ENCODE results near the gene PTCHD4. TPM values are rescaled to one million over a fixed set of nuclear protein-coding genes. Genes with fewer than 3 reads are reported as not detected.

The PTCHD4 gene
- not detected for polyA plus RNA-seq (2012; ENCODE audit: insufficient read length, low read depth)

DNA sequence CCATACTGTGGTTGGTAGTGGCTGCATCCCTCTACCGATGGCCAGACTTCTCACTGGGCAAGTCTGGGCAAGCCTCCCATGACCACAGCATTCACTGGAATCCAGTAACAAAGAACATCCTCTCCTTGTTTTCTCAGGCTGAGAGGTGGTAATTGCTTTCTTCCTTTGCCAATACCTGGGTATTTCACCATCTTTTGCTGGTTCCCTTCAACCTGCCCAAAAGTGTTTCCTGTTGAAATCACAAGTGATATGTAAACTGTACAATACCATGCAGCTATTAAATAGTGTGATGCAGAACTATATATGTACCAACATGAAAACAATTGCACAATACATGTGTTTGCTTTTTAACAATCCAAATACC lies at the start of gene PTCHD4:
Gene PTCHD4, minus strand, starts transcription at position 55 of the 364 bp plus-strand sequence. CDS start 42,240 bp downstream, outside the sequence.
- TF ChIP-seq TAF1 (IDR thresholded peaks at IDR 0.05; ENCODE audit: borderline replicate concordance, insufficient read depth, low read length) (no peak), SIN3A (IDR thresholded peaks at IDR 0.05; ENCODE audit: borderline replicate concordance, insufficient read depth, low read length) (no peak), POLR2AphosphoS5 (IDR thresholded peaks at IDR 0.05; ENCODE audit: low read depth, low read length) (no peak), FOXP2 (optimal IDR thresholded peaks at IDR 0.05; ENCODE audit: borderline replicate concordance, extremely low read depth, extremely low read length, insufficient read depth) (no peak)
- TF ChIP-seq, protein P1, sequence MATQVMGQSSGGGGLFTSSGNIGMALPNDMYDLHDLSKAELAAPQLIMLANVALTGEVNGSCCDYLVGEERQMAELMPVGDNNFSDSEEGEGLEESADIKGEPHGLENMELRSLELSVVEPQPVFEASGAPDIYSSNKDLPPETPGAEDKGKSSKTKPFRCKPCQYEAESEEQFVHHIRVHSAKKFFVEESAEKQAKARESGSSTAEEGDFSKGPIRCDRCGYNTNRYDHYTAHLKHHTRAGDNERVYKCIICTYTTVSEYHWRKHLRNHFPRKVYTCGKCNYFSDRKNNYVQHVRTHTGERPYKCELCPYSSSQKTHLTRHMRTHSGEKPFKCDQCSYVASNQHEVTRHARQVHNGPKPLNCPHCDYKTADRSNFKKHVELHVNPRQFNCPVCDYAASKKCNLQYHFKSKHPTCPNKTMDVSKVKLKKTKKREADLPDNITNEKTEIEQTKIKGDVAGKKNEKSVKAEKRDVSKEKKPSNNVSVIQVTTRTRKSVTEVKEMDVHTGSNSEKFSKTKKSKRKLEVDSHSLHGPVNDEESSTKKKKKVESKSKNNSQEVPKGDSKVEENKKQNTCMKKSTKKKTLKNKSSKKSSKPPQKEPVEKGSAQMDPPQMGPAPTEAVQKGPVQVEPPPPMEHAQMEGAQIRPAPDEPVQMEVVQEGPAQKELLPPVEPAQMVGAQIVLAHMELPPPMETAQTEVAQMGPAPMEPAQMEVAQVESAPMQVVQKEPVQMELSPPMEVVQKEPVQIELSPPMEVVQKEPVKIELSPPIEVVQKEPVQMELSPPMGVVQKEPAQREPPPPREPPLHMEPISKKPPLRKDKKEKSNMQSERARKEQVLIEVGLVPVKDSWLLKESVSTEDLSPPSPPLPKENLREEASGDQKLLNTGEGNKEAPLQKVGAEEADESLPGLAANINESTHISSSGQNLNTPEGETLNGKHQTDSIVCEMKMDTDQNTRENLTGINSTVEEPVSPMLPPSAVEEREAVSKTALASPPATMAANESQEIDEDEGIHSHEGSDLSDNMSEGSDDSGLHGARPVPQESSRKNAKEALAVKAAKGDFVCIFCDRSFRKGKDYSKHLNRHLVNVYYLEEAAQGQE (IDR thresholded peaks at IDR 0.05; ENCODE audit: insufficient read depth in 1 of 2, low read depth in 2 of 2, low read length in 2 of 2), result no peak

DNA sequence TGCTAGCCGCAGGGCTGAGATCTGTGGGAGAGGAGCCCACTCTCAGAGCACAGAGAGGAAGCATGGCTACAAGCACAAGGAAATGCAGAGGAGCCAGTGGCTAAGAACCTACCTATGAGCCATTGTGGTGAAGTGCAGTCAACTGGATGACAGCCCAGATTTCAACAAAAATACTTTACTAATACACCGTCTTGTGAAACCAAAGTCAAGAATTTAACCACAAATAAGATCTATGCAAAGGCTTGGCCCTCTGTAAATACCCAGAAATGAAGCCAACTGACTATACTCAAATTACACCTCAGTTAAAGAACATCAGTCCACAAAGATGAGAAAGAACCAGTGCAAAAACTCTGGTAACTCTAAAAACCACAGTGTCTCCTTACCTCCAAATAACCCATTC lies 40.1 kb upstream of the PTCHD4 start:
- no peak for TF ChIP-seq POLR2AphosphoS5 (IDR thresholded peaks at IDR 0.05; ENCODE audit: low read depth, low read length)
- no peak for TF ChIP-seq TAF1 (IDR thresholded peaks at IDR 0.05; ENCODE audit: borderline replicate concordance, insufficient read depth, low read length)

DNA sequence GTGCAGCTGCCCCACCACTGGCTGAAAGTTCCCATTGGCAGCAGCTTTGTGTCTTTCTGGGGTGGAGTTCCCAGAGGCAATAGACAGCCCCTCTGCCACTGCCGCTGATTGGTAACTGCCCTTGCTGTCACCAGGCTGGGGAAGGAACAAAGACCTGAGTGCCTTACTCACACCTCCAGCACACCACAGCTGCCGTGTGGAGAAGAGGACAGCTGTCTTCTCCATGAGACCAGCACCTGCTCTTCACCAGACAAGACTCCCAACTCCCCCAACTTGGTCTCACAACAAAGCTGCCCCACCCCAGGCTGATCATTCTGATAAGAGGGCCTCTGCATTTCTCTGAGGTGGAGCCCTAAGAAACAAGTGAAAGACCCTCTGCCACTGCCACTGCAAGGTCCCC lies 39.7 kb upstream of the PTCHD4 start:
- no peak for TF ChIP-seq POLR2AphosphoS5 (IDR thresholded peaks at IDR 0.05; ENCODE audit: low read depth, low read length)
- no peak for TF ChIP-seq TAF1 (IDR thresholded peaks at IDR 0.05; ENCODE audit: borderline replicate concordance, insufficient read depth, low read length)
- no peak for TF ChIP-seq SIN3A (IDR thresholded peaks at IDR 0.05; ENCODE audit: borderline replicate concordance, insufficient read depth, low read length)
- no peak for TF ChIP-seq FOXP2 (optimal IDR thresholded peaks at IDR 0.05; ENCODE audit: borderline replicate concordance, extremely low read depth, extremely low read length, insufficient read depth)
- TF ChIP-seq, protein P1 (IDR thresholded peaks at IDR 0.05; ENCODE audit: insufficient read depth in 1 of 2, low read depth in 2 of 2, low read length in 2 of 2), result no peak

DNA sequence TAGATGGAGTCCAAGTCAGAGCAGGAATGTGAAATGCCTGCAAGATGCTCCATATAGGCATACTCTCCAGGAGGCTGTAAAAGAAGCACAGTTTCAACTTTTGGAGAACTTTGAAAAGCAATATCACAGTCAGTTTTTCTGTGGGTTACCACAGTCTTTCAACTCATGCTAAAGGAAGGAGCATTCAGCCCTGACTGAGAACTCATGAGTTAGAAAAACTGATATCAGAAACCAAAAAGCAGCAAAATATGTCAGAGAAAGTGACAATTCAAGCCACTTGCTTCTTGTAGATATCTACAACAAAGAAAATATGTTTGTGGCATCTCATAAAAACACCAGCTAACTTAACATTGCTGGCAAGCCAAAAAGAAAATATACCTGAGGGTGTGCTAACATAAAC lies 36.1 kb upstream of the PTCHD4 start:
- TF ChIP-seq SIN3A (IDR thresholded peaks at IDR 0.05; ENCODE audit: borderline replicate concordance, insufficient read depth, low read length), result no peak
- no peak for TF ChIP-seq FOXP2 (optimal IDR thresholded peaks at IDR 0.05; ENCODE audit: borderline replicate concordance, extremely low read depth, extremely low read length, insufficient read depth)
- no peak for TF ChIP-seq TAF1 (IDR thresholded peaks at IDR 0.05; ENCODE audit: borderline replicate concordance, insufficient read depth, low read length)

DNA sequence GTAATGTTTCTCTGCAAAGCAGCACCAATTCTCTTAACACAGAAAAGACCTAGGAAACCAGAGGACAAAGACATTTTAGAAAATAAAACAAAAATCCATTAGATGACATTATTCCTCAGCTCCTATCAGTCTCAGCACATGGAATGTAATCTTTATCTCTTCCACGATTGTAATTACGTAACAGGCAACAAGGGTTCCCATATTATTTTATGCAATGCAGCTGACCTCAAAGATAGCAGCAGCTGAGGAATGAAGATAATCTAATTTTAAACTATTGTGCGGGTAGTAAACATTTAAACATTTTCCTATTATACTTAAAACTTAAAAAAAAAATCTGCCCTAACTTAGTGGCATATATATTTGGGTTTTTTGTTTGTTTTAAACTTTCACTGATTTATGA lies 33.0 kb upstream of the PTCHD4 start:
- TF ChIP-seq SIN3A (IDR thresholded peaks at IDR 0.05; ENCODE audit: borderline replicate concordance, insufficient read depth, low read length), result no peak
- TF ChIP-seq FOXP2 (optimal IDR thresholded peaks at IDR 0.05; ENCODE audit: borderline replicate concordance, extremely low read depth, extremely low read length, insufficient read depth), result no peak
- TF ChIP-seq TAF1 (IDR thresholded peaks at IDR 0.05; ENCODE audit: borderline replicate concordance, insufficient read depth, low read length), result no peak
- TF ChIP-seq POLR2AphosphoS5 (IDR thresholded peaks at IDR 0.05; ENCODE audit: low read depth, low read length), result no peak
- TF ChIP-seq, protein P1 (IDR thresholded peaks at IDR 0.05; ENCODE audit: insufficient read depth in 1 of 2, low read depth in 2 of 2, low read length in 2 of 2), result no peak

DNA sequence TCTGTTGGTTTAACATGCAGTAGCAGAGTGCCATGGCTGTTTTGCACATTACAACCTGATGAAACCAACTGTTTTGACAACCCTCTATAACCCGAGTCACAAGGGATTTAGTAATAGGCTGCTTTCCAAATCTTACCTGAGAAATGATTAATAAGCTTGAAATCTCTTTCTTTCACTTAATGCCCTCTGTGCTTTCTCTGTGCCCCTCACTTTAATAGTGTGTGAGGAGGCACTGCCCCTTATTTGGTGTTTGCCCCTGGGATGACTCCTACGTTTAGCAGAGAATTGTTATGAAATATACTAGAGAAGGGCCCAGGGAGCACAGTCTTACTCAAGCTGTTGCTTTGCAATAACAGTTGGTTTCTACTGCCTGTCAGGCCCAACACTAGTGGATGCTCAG lies 31.0 kb upstream of the PTCHD4 start:
- TF ChIP-seq TAF1 (IDR thresholded peaks at IDR 0.05; ENCODE audit: borderline replicate concordance, insufficient read depth, low read length) (no peak), POLR2AphosphoS5 (IDR thresholded peaks at IDR 0.05; ENCODE audit: low read depth, low read length) (no peak), FOXP2 (optimal IDR thresholded peaks at IDR 0.05; ENCODE audit: borderline replicate concordance, extremely low read depth, extremely low read length, insufficient read depth) (no peak), SIN3A (IDR thresholded peaks at IDR 0.05; ENCODE audit: borderline replicate concordance, insufficient read depth, low read length) (no peak)
- TF ChIP-seq, protein P1 (IDR thresholded peaks at IDR 0.05; ENCODE audit: insufficient read depth in 1 of 2, low read depth in 2 of 2, low read length in 2 of 2), result no peak

All from PFSK-1 (cell line).